ENCODE data around the gene CT47C1.

DNA sequence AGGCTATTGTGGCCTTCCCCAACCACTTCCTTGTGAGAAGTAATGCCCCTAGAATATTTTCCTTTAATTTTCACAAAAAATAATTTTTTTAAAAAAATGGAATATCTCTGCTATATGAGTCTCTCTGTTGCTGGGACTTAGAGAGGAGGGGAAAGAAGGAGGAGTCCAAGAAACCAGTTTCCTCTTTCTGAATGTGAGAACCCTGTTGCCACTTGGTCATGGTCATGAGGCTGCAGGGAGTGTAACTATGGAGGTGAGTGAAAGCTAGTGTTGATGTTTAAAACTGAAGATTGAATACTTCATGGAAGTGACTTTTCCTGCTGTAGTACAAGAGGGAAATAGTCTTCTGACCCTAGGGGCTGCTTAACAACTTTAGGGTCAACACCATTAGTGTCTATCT lies 34.4 kb downstream of the CT47C1 start:
- TF ChIP-seq, protein P1, sequence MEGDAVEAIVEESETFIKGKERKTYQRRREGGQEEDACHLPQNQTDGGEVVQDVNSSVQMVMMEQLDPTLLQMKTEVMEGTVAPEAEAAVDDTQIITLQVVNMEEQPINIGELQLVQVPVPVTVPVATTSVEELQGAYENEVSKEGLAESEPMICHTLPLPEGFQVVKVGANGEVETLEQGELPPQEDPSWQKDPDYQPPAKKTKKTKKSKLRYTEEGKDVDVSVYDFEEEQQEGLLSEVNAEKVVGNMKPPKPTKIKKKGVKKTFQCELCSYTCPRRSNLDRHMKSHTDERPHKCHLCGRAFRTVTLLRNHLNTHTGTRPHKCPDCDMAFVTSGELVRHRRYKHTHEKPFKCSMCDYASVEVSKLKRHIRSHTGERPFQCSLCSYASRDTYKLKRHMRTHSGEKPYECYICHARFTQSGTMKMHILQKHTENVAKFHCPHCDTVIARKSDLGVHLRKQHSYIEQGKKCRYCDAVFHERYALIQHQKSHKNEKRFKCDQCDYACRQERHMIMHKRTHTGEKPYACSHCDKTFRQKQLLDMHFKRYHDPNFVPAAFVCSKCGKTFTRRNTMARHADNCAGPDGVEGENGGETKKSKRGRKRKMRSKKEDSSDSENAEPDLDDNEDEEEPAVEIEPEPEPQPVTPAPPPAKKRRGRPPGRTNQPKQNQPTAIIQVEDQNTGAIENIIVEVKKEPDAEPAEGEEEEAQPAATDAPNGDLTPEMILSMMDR (IDR thresholded peaks at IDR 0.05) = no peak
- TF ChIP-seq POLR2AphosphoS5 (IDR thresholded peaks at IDR 0.05) (no peak), POLR2A (IDR thresholded peaks at IDR 0.05) (no peak), EP300 (IDR thresholded peaks at IDR 0.05) (no peak)

Measured in gastroesophageal sphincter (tissue), 3 donors.